ENCODE data around the gene STAB2.
"Not testable (repeated sequence)": the region's sequence is repeated elsewhere in the genome, so short reads cannot be mapped to it uniquely, and the experiment has no call there.

The STAB2 gene

DNA sequence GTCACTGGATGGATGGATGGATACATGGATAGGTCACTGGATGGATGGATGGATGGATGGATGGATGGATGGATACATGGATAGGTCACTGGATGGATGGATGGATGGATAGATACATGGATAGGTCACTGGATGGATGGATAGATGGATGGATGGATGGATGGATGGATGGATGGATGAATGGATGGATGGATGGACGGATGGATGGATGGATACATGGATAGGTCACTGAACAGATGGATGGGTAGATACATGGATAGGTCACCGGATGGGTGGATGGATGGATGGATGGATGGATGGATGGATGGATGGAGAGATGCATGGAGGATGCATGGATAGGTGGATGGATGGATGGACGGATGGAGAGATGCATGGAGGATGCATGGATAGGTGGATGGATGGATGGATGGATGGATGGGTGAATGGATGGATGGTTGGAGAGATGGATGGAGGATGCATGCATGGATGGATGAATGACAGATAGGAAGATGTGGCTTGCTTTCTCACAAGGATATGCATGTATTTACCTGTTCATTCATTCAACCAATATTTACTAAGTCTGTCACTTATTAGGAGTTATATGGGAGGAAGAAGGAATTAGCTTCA is 66.6 kb downstream of the STAB2 start:
- not testable (repeated sequence) for DNase-seq

DNA sequence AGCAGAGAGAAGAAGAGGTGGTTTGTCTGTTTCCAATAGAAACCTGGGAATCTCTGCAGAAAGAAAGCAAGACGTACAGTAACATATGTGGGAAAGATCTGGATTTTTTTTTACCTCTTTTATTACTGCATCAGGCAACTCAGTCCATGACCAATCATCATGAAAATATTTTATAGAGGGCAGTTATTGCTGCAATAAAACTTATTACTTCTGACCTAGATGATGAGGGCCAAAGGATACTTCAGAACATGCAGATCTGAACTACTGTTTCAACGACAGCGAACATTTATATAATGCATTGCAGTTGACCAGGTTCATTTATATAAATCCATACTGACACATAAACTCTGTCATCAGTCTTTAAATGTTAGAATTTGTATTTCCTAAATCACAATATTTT is 67.7 kb downstream of the STAB2 start:
- DNase-seq, result no peak

DNA sequence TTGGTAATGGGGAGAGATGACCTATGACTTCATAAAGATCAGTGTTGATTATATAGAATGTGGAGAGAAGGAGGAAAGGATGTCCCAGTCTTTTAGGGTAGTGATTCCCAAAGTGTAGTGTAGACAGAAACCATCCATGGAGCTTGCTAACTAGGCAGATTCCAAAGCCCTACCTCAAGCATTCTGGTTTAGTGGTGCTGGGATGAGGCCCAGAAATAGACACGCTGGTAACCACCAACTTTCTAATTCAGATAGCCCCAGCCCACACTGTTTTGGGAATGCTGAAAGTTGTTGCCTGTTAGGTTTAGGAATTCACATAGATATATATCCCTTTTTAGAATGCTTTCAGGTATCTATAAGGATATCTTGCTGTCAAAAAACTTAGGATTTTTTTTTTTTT is 69.2 kb downstream of the STAB2 start:
- no peak for DNase-seq

DNA sequence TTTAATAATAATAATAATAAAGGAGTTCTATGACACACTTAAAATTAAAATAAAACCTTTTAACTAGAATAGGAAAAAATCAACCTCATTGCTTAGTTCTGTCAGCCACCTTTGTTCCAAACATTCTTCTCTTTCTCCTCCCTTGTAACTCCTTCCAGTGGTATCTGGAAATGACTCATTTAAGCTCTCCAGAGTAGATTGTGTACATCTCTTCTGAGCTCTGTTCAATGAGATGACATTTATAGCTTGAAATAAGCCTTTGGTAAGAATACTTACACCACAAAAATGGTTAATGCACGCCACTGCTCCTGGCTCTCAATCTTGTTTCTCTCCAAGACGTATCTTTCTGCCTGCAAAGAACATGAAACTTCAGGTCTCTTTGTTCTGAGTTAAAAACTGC is 70.3 kb downstream of the STAB2 start:
- DNase-seq, result no peak

DNA sequence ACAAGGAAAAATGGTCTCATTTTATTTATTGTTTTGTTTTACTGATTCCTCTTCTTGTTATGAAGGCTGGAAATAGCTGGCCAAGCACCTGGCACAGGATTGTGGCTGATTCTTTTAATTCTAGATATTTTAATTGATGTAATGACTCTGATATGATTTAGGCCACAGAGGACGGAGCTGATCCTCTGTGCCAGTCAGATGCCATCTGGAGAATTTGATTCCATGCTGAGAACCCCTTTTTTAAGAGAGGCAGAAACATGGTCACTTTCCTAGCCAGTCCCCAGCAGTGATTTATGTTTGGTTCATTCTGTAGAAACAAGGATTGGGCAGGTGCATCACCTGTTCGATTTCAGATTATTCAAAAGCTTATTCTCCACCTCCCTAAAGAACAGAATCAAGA is 77.6 kb downstream of the STAB2 start:
- no peak for DNase-seq

DNA sequence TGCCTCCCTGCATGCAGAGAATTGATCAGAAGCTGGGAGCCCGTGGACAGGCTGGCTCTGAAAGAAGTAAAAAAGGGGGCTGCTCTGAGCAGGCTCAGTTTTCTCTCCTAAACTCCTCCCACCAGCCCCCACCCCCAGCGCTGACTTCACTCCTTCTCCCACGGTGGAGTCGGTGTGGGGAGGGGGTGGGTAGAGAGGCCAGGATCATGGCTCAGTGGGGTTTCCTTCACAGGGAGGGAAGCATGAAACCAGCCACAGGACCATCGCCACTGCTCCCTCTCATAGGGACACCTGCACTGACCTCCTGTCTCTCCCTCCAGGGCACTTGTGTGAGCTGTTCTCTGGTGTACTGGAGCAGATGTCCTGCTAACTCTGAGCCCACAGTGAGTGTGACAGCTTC is 78.9 kb downstream of the STAB2 start:
- DNase-seq, result no peak

DNA sequence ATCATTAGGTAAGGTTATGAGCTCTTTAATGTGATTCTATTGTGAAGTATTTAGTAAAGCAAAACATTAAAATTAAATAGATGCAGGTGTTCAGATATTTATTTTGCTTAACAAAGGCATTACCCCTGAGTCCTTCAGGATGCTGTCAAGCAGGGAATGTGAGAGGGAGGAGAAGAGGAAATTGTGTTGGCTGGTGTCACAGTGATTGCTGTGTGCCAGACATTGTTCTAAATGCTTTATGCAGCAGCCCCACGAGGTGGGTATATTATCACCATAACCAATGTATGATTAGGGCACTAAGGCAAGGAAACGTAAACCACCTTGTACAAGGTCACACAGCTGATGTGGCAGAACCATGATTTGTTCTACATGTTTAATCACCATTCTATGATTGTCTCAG is 80.1 kb downstream of the STAB2 start:
- no peak for DNase-seq

DNA sequence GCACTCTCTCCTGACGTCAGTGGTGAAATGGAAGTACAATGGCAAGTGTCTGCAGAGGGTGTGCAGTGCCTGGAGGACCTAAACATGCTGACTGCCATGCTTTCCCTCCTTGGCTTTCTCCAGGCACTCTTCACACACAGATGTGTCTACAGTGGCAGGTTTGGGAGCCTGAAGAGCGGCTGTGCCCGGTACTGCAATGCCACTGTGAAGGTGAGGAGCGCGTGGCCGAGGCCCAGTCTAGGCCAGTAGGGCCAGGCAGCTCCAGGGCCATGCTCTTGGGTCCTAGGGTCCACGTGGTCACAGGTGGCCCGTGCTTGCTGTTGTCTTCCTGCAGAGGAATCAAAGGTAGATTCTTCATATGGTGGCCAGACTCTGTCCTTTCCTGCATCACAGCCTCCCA is 81.4 kb downstream of the STAB2 start:
- DNase-seq, result no peak

DNA sequence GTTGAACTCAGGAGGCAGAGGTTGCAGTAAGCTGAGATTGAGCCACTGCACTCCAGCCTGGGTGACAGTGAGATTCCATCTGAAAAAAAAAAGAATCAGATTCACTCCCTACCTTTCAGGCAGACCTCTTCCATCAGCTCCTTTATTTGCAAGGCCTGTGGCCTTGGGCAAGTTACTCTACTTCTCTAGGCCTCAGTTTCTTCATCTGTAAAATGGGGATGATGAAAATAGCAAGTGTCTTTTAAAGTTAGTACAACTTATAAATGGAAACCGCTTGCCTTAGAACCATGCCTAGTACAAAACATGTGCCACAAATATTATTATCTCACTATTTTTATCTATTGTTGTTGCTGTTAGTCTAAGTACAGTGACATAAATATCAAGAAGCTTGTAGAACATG is 84.3 kb downstream of the STAB2 start:
- no peak for DNase-seq

DNA sequence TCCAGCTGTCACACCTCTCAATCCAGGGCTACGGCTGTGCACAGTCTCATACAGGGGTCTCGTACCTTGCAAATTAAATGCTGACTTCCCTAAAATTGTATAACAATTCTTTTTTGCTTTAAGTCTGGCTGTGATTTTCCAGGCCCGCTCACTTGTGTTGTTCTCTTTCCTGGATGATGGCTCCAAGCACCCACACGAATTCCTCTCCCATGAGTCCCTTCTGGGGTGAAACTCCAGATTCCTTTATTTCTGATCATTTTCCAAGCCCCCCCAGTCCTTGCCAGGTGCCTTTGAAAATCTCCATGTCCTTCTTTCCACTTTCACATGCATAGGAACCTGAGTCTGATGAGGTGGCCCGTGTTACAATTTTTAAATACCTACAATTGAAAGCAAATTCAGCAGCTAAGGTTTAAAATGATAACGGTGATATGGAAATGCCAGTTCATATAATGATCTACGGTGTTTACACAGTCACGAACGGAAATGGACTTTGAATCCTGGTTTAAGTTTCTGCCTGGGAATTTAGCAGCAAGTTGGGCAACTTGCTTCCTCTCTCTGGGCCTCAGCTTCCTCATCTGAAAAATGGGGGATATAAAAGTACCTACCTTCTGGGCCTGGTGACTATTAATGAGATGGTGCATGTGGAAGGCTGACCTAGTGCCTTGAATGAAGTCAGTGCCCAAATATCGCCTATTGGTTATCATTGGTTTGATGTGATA is 85.5 kb downstream of the STAB2 start:
- DNase-seq, result no peak

DNA sequence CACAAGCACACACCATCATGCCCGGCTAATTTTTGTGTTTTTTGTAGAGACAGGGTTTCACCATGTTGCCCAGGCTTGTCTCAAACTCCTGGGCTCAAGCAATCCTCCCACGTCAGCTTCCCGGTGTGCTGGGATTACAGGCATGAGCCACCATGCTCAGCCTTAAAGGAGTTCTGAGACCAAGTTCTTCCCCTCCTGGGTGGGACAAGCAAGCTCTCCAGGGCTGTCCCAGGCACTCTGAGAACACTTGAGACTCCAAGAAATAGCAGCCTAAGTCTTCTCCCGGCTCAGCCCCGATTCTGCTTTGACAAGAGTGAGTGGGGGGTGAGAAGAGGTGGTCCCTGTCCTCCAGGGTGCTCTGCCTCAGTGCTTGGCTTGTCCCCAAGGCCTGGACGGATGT is 86.4 kb downstream of the STAB2 start:
- DNase-seq, result no peak

DNA sequence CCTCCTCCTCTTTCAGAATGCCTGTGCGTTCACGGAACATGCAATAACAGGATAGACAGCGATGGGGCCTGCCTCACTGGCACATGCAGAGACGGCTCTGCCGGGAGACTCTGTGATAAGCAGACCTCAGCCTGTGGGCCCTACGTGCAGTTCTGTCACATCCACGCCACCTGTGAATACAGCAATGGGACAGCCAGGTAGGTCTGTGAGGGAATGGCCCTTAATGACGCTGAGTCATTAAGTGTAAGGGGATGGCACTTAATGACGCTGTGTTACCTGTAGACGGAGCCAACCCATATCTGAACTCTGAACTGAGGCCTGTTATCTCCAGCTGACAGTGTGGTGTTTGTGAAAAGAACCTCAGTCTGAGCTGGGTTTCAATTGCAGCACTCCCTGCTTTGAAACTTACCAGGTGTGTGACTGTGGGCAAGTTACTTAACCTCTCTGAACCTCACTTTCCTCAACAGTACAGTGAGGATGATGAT is 86.9 kb downstream of the STAB2 start:
- no peak for DNase-seq

DNA sequence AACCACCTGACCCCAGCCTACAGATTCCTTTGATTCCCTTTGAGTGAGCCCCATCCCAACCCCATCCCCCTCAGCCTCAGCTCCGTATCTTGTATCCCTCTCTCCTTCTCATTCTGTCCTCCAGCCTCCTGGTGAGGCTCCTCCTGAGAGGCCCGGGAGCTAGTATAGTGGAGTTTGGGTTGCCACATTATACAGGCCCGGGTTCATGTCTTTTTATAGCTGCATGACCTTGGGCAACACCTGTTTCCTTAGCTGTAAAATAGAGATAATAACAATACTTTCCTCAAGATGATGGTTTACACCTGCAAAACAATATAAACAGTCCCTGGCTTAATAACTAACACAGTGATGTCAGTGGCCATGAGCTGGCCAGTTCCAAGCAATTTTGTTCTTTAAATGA is 89.8 kb downstream of the STAB2 start:
- DNase-seq, result no peak

DNA sequence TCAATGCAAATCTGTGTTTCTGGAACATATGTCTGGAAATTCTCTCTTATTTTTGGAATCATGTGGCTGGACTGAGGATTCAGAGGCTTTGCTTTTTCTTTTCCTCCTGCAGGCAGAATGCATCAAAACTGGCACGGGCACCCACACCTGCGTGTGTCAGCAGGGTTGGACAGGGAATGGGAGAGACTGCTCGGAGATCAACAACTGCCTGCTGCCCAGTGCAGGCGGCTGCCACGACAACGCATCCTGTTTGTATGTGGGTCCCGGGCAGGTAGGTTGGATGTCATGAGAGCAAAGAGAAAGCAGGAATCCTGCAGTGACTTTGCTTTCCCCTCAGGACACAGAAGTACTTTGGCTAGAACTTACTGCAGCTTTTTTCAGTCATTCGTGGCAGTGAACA is 90.3 kb downstream of the STAB2 start:
- DNase-seq, result no peak

DNA sequence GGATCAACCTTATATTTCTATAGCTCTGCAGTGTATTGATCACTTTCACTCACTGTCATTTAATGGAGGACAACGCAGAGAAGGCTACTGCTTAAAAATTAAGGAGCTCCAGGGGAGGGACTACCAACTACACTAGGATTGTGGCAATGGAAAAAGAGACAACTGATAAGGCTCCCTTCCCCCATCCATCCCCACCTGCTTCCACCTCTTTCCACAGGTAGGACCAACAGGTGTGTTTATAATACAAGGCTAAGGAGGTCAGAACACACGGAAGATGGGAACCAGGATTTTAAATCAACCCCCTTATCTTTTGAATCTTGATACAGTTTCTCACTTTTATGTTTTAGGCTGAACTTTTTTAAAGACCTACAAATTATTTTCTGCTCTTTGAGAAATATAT is 90.8 kb downstream of the STAB2 start:
- no peak for DNase-seq

DNA sequence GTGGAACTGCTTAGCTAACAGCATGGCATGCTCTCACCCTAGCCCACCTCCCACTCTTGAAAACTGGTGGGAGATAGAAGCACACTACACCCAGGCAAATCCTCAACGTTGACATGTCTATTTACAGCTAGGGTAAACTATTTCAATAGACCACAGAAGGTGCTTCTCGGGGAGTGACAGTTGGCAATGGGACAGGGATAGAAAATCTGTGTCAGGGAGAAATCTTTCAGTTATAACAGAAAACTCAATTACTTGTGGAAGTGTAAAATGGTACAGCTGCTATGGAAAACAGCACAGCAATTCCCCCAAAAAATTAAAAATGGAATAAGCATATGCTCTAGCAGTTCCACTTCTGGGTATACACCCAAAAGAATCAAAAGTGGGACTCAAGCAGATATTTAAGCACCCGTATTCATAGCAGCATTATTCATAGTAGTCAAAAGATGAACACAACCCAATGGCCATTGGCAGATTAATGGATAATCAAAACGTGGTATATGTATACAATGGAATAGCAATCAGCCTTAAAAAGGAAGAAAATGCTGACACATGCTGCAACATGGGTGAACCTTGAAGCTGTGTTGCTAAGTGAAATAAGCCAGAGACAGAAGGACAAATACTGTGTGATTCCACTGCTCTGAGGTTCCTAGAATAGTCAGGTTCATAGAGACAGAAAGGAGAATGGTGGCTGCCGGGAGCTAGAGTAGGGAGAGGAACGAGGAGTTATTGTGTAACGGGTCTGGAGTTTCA is 92.5 kb downstream of the STAB2 start:
- DNase-seq, result no peak

DNA sequence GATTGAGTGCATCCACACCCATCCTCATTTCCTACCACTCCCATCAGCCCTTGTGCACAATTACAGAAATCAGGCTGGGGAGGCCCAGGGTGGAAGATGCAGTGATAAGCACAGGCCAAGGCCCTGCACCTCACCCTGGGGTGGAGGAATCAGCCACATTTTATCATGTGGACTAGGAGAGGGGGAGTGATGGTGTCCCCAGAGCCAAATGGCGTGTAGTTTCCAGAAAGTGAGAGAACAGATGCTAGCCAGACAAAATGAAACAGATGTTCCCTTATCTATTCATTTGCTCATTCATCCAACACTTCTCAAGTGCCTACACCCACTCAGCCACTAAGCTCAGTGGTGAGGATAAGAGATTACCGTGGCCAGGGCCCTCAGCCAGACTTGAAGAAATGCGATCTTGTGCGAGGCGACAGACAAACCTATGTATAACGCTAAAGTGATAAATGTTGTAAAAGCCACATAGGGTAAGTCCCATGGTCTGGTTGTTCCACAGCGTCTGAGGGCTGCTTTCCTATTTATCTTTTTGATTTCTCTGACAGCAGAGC is 93.6 kb downstream of the STAB2 start:
- no peak for DNase-seq

DNA sequence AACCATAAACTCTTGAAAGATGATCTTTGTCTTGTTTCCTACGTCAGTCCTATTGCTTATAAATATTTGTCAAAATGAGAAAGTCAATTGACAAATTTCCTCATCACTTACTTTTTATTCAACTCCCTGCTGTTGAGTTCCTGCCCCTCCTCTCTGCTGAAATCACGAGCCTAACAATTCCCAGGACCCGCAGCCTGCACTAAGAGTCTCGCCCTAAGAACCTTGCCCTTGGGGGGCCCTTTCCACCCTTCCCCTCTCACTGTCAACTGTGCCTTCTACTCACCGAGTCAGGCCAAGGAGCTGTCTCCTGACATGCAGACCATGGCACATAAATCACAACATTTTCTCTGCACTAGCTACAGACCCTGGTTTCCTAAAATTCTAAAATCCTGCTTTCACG is 99.0 kb downstream of the STAB2 start:
- no peak for DNase-seq

DNA sequence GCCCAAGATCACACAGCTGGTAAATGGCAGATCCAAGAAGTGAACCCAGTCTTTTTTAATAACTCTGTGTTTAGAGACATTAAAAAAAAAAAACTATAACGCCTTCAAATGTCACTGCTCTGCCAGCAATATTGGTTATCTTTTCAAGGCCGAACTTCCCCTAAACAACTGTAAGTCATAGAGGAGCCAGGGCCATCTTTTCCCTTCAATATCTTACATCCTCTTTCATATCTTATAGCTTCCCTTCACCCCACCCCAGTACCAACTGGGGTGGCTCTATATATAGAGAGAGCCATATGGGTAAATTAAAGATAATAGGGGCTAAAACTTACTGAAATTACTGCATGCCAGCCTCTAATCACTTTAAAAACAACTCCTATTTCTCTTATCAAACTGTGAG is 100.2 kb downstream of the STAB2 start:
- DNase-seq, result no peak

DNA sequence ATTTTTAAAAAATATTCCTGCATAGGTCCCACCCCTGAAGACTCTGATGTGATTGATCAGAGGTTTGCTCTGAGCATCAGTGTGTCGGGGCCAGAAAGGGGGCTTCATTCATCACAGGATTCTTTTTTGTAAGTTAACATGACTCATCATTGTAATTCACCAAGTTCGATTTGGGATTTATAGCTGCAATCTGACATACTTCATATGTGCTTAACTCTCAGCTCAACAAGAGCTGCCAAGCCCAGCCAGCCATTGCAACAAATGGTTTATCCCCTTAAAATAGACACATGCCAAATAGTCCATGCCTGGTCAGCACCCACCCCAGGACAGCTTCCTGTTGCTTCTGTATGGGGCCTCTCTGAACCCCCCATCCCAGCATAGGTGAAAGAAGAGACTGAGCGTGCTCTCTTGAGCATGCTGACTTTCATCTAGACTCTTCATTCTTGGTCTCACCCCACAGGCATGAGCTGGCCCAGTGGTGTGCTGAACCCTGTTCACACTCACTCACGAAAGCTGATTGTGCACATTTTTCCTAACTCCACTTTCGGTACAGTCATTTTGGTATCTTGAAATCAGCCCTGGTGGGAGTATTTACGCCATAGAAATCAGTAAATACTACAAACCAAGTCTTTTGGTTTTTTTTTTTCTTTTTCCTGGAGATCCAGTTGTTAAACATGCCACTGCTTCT is 101.4 kb downstream of the STAB2 start:
- DNase-seq, result no peak

DNA sequence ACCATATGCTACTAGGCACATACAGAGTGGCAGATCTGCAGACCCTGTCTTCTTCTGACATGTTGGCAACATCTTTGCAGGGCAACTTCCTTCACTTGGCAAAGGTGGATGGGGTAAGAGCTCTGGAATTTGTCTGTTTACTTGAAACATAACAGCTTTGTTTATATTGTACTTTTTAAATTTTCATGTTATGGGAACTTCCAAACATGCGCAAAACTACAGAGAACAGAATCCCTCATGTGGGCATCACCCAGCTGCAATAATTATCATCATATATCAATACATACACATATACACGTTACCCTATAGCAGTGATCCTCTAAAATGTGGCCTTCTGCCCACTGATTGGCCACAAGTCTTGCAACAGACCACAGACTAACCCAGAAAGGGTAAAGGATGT is 103.4 kb downstream of the STAB2 start:
- no peak for DNase-seq

DNA sequence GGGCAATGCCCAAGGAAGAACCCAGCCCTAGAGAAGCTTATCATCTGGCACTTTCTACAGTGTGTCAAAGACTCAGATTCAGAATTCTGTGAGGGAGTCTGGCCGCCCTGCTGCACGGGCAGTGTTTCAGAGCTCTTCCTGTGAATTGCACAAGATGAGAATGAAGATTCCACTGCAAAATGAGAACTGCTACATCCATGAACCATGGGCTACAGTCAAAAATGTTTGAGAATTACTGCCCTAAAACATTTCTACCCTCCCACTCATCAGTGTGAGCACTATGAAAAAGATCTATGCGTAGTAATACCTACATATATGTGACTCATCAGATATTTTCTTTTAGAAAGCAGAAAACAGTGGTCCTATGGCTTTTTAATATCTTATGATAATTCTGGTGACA is 104.0 kb downstream of the STAB2 start:
- DNase-seq, result no peak

DNA sequence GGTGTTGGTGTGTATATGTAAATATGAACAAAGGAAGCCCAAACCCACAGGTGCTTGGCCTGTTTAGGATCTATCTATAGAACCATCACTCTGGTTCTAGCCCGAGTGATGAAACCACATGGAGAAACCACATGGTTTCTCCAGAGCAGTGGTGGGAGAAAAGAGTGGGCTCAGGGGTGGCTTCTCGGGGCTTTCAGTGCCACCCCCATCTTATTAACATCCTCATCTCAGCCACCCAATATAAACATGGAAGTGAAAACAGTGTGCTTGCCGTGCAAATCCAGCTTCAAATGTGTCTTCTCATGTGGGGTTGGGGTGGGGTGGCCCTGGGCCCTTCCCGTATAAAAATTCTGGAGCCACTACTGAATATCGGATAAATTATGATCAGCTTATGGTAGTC is 109.0 kb downstream of the STAB2 start:
- DNase-seq, result no peak

Data from CD4-positive, alpha-beta T cell treated with Interleukin-4 for 4 hours (primary cell).